HG03045 (cell line): ENCODE results near the gene UCKL1.
"Not testable (repeated sequence)": the region's sequence is repeated elsewhere in the genome, so short reads cannot be mapped to it uniquely, and the experiment has no call there.

Experiments
- ATAC-seq: cut with Tn5 transposase; IDR thresholded peaks from one replicate; pipeline ENCODE4 v1.9.1; 2021; ENCODE audit warnings: mild to moderate bottlenecking, moderate library complexity; ENCODE audit not compliant: unreplicated experiment

UCKL1 gene

GRCh38 chr20:63944078-63944941, 11.9 kb downstream of the UCKL1 start:
- ATAC-seq = no peak

GRCh38 chr20:63943808-63944077, 12.5 kb downstream of the UCKL1 start:
- no peak for ATAC-seq

- ATAC-seq = no peak
These were observed 13.0 kb downstream of the UCKL1 start for GRCh38 chr20:63942969-63943807.

- ATAC-seq = no peak
These were observed 13.8 kb downstream of the UCKL1 start for GRCh38 chr20:63942250-63942951.

- no peak for ATAC-seq
These were observed 14.7 kb downstream of the UCKL1 start for GRCh38 chr20:63941282-63942081.

- ATAC-seq = no peak
These were observed 15.5 kb downstream of the UCKL1 start for GRCh38 chr20:63940472-63941266.

GRCh38 chr20:63940071-63940471, 16.1 kb downstream of the UCKL1 start:
- no peak for ATAC-seq

GRCh38 chr20:63939061-63939935, 16.9 kb downstream of the UCKL1 start:
- no peak for ATAC-seq

- no peak for ATAC-seq
These were observed 18.6 kb downstream of the UCKL1 start for GRCh38 chr20:63937596-63937995.

- ATAC-seq = no peak
These were observed 20.8 kb downstream of the UCKL1 start for GRCh38 chr20:63935447-63935846.

- no peak for ATAC-seq
These were observed 21.7 kb downstream of the UCKL1 start for GRCh38 chr20:63934271-63935068.

GRCh38 chr20:63933646-63934045, 22.6 kb downstream of the UCKL1 start:
- no peak for ATAC-seq

- no peak for ATAC-seq
These were observed 23.5 kb downstream of the UCKL1 start for GRCh38 chr20:63932606-63933160.

- no peak for ATAC-seq
These were observed 24.5 kb downstream of the UCKL1 start for GRCh38 chr20:63931735-63932134.

- no peak for ATAC-seq
These were observed 25.2 kb downstream of the UCKL1 start for GRCh38 chr20:63930971-63931553.

GRCh38 chr20:63929473-63929883, 26.7 kb downstream of the UCKL1 start:
- ATAC-seq = not testable (repeated sequence)

GRCh38 chr20:63929071-63929470, 27.1 kb downstream of the UCKL1 start:
- ATAC-seq = no peak
